GM21526 (cell line): ENCODE measurements around the gene PEX5L.
"Not testable (repeated sequence)": the region's sequence is repeated elsewhere in the genome, so short reads cannot be mapped to it uniquely, and the experiment has no call there.

Experiments
- ATAC-seq: cut with Tn5 transposase; IDR thresholded peaks from one replicate; pipeline ENCODE4 v1.9.1; 2021; ENCODE audit warnings: moderate library complexity; ENCODE audit not compliant: unreplicated experiment, low FRiP score

Gene PEX5L, protein sequence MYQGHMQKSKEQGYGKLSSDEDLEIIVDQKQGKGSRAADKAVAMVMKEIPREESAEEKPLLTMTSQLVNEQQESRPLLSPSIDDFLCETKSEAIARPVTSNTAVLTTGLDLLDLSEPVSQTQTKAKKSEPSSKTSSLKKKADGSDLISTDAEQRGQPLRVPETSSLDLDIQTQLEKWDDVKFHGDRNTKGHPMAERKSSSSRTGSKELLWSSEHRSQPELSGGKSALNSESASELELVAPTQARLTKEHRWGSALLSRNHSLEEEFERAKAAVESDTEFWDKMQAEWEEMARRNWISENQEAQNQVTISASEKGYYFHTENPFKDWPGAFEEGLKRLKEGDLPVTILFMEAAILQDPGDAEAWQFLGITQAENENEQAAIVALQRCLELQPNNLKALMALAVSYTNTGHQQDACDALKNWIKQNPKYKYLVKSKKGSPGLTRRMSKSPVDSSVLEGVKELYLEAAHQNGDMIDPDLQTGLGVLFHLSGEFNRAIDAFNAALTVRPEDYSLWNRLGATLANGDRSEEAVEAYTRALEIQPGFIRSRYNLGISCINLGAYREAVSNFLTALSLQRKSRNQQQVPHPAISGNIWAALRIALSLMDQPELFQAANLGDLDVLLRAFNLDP

DNA sequence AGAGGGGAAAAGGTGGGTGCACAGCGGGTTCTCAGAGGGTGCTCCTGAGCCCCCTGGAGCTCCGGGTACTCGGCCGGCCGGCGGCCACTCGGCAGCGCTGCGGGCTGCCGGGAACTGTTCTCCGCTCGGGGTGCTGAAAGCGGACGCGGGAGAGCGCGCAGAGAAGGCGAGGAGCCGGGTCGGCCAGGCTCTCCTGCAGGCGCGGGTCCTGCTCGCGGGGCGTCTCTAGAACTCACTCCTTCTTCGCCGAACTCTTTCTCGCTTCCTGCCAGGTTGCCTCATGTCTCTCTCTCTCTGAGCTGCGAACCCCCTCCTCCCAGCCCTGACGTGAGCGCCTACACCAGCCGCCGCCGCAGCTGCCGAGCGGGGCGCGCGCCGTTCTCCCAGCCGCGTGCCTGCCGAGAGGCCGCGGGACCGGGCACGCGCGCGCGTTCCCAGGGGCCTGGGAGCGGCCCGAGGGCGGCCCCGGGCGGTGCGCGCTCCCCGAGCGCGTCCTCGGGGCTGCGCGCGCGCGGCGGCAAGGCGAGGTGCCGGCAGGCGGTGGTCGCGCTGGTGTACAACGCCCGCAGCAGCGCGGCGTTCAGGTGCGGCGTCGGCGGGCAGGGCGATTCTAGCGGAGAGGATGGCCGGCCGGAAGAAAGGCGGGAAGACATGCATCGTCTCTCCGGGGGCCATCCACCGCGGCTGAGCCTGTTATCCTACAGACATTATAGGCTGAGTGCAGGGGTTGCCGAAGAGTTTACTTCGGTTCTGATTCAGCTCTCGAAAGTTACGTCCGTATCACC lies at the start of gene PEX5L:
Gene PEX5L, minus strand, starts transcription at position 267 of the 785 bp plus-strand sequence. CDS start 338 bp downstream, outside the sequence.
- ATAC-seq: peak; percentile 88

DNA sequence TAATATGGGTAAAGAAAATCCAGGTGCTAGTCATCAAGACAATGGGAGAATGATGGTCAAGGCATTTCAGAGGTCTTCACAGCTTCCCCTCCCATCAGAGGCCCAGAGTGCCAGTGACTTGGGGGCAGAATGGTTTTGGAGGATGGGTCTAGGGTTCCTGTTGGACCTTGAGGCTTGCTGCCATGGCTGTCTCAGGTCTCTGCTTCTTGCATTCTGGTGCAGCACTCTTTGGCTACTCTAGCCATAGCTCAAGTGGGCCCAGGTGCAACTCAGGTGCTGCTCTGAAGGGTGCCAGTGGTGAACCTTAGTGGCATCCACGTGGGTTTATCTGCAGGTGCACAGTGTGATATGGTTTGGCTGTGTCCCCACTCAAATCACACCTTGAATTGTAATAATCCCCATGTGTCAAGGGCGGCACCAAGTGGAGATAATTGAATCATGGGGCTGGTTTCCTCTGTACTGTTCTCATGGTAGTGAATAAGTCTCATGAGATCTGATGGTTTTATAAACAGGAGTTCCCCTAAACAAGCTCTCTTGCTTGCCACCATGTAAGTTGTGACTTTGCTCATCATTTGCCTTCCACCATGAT lies 48.5 kb upstream of the PEX5L start:
- no peak for ATAC-seq

DNA sequence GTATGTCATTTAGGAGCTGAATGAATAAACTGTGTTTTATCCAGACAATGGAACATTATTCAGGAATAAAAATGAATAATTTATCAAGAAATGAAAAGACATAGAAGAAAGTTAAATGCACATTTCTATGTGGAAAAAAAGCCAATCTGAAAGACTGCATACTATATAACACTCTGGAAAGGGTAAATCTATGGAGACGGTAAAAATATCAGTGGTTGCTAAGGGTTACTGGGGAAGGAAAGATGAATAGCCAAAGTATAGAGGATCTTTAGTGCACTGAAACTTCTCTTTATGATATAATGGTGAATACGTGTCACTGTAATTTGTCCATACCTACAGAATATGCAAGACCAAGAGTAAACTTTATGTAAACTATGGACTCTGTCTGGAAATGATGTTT lies 46.0 kb upstream of the PEX5L start:
- no peak for ATAC-seq

DNA sequence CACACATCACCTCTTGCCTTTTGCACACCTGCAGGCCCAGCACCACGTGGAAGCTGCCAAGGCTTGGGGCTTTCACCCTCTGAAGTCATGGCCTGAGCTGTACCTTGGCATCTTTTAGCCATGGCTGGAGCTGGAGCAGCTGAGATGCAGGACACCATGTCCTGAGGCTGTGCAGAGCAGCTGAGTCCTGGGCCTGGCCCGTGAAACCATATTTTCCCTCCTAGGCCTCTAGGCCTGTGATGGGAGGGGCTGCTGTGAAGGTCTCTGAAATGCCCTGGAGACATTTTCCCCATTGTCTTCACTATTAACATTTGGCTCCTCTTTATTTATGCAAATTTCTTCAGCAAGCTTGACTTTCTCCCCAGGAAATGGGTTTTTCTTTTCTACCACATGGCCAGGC lies 41.9 kb upstream of the PEX5L start:
- no peak for ATAC-seq

DNA sequence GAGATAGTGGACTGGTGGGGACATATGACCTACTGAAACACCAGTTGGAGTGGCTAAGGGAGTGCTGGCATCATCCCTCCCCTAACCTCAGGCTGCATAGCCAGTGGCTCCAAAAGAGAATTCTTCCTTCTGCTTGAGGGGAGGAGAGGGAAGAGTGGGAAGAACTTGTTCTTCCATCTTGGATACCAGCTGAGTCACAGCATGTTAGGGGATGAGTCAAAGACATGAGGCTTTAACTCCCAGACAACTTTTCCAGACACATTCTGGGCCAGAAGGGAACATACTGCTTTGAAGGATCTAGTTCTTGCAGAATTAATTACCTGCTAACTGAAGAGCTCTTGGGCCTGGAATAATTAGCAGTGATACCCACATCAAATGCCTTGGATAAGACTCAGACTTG lies 36.8 kb upstream of the PEX5L start:
- ATAC-seq: no peak

DNA sequence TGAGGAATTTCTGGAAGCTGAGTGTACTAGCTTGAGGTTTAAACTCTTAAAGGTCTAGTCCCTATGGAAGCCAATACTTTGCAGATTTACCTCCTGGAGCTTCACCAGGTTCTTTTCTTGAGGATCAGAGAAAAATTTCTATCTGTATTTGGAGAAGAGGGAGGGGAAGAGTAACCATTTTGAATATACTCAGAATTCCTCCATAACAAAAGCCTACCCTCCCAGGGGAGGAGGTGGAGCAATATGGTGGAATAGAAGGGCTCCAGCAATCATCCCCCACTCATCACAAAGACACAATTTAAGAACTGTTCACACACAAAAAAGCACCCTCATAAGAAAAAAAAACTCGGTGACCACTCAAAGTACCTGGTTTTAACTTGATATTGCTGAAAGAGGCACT lies 36.0 kb upstream of the PEX5L start:
- no peak for ATAC-seq

DNA sequence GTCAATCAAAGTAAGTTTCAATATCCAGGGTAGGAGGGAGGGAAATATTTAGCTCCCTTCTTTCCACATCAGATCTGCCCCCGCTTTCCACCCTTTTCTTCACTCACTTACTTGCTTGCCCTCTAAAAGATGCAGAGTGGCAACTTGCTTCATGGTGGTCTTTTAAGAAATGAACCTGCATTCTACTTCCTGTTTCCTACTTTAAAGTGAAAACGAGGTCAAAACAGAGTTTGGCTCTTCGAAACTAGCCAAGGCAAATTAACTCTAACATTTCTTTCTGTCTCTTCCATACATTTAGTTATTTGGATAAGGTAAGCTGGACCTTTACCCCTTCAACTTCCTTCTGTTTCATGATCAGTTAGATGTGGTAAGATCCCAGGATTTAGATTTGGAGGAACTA lies 34.2 kb upstream of the PEX5L start:
- no peak for ATAC-seq

DNA sequence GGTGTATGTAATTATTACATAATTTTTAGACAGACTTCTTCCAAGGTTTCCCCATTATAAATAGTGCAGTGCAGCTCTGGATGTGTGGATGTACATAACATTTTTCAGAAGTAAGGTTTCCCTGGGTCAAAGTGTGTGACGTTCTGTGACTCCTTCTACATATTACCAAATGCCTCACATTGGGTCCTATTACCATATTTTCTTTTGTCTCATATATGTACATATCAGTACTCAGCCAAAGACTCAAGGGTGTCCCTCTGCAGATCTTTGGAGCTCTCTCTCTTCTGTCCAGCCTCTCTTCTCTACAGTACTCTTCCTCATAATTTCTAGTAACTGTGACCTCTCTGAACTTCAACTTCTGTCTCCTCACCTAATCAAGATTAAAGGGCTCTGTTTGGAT lies 31.3 kb upstream of the PEX5L start:
- ATAC-seq: no peak

DNA sequence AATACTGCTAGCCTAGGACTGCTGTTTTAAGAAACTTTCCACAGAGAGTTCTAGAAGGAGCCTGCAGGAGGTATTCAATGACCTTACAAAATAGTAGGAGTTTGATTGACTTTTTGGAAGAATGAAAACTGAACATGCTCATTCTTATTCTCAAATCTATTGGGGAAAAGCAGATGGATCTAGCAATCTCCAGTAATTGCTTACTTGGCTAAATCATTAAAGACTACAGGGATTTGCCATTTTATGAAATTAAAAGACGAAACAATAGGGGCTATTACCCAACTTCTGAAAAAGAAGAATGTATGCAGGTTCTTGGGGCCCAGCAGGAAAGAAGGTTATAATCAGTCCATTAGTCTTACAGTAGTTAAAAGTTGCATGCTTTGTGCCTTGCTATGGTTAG lies 29.9 kb upstream of the PEX5L start:
- ATAC-seq: no peak

DNA sequence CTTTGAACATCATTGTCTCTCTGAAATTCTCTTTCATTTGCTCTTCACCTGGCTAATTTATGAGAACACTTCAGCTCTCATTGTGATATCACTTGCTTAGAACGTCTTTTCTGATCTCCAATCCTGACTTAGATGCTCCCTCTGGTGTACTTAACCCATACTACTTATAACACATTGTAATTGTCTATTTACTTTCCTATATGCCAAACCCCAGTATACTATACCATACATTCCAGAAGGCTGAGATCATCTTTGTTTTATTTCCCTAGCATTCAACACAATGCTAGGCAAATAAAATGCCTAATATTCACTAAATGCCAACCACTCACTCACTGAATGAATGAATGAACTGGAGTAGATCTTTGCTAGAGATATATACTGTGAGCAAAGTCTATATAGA lies 27.0 kb upstream of the PEX5L start:
- no peak for ATAC-seq

DNA sequence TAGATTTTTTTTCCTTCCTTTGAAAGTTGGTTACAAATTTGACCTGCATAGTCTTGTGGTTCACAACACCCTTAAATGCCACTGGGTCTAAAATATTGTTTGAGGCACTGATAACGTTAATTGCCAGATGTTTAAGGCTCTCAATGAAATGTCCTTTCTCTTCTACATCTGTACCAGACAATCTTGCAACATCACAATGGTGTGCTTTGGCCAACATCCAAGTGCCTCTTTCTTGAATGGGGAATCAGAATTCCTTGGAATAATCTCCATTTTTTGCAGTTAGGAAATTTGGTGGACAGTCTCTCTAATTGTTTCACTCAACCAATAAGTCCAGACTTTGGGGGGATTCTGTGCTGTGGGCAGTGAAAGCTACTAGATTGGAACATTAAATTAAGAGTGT lies 26.0 kb upstream of the PEX5L start:
- ATAC-seq: no peak

DNA sequence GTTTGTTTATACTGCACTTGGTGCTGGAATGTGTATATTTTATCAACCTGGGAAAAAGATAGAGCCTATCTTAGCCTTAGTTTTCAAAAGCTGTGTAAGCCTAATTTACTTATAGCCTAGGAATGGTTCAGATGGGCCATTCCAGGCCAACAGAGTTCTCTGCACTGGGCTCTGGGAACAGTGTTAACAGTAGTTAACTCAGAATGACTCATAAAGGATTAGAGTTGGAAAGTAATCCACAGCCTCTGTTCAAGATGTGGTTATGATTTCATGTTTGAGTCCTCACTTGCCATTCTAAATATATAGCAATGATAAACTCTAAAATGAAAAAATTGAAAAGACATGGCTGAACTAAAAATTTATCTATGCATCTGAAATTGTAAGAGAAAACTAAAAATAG lies 22.6 kb upstream of the PEX5L start:
- ATAC-seq: no peak

DNA sequence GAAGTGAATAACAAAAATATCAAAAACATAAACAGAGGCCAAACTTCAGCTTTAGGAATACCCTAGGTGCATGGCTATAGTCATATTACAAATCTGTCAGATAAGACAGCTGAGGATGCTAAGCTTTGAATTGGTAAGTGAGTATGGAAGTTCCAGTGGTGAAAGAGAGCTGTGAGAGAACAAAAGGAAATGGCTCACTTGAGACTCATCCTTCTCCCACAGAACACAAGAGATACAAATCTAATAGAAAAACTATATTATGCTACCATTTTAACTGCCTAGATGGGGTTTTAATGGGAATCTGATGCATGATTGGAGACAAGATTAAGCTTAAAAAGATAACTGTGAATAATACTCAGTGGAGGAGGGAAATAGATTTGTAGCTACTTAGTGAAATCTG lies 21.5 kb upstream of the PEX5L start:
- ATAC-seq: no peak

DNA sequence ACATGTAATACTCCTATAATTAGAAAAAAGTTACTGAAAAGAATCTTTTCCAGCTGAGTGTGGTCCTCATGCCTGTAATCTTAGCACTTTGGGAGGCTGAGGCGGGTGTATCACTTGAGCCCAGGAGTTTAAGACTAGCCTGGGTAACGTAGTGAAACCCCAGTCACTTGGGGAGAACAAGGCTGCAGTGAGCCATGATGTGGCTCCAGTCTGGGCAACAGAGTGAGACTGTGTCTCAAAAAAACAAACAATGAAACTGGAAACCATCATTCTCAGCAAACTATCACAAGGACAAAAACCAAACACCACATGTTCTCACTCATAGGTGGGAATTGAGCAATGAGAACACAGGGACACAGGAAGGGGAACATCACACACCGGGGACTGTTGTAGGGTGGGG lies 18.9 kb upstream of the PEX5L start:
- not testable (repeated sequence) for ATAC-seq

DNA sequence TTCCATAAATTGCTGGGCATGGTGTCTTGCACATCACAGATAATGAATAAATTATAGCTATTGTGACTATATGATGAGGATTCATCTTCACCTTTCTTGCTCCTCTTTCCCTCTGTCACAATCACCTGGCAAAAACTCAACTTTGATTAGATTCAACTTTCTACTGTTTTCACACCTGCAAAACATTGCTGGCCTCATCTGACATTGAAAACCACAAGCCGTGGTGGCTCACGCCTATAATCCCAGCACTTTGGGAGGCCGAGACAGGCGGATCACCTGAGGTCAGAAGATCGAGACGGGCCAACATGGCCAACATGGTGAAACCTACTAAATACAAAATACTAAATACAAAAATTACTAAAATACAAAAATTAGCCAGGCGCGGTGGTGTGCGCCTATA lies 12.7 kb upstream of the PEX5L start:
- ATAC-seq: no peak

DNA sequence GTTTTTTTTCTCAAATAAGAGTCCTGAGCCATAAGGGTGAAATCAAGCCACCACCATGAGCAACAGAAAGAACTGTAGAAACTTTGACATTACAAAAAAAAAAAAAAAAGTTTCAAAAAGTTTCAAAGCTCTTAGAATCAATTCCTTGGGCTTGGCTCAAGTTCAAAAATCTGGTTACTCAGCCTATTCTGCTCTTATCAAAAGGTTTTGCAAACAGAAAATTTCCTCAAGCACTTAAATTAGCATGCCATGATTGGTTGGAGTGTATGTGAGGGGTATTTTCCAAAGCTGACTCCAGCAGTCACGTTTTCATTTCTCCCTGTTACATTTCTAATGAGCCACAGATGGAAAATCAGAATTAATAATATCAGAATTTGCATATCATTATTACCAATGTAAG lies 12.1 kb upstream of the PEX5L start:
- ATAC-seq: no peak

DNA sequence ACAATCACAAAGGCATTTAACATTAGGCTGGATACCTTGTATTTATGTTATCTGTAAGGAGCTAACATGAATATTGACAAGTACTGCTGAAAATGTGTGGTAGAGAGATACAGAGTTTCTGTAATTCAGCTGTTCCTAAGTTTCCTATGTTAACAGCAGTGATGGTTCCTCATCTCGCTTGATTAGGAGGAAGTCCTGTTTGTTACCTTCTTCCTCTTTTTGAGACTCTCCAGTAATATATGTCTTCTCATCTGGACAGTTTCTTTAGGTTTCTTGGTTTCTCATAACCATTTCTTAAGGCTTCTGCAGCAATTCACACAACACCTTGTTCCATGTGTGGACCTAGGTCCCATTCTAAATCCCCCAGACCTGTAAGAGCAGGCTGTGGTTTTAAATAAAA lies 11.4 kb upstream of the PEX5L start:
- ATAC-seq: peak; percentile 94

DNA sequence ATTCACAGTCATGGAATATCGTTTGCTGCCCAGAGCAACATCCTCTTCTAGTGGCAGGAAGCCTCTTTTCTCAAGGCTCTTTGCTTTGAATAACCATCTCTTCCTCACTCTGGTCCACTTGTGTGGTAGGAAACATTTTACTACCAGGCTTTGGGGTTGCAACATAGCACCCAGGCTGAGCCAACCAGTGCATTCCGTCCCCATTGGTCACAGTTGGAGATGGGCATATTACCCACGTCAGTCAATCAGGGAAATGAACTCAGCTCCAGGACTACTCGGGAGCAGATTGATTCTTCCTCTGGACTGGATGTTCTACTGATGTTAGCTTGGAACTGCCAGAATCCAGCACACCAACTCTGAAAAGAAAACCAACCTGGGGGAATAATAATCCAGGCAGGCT lies 4.2 kb upstream of the PEX5L start:
- no peak for ATAC-seq

DNA sequence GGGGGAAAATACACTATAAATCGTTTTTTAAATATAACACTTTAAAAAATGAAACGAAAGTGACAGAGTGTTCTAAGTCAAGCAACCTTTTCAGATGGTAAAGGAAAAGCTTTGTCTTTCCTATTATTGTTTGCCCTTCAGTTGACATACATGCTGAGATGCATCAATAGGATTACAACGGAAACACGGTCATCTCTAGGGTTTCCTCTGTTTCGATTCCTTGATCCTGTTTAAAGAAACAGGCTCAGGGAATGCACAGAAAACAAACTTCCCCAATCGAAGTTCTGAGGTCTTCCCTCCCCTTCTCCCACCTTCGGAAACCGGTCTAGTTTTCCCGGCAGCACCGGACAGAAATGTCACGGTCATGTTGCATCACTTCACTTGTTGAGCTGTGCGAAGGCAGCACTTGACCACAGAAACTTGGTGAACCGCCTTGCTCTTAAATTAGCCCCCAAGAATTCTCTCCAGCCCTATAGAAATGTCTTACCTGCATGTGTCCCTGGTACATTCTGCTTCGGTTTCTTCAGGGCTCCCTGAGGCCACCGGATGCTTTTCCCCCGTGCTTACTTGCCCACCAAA lies 556 bp downstream of the PEX5L start:
- peak; percentile 44 for ATAC-seq

DNA sequence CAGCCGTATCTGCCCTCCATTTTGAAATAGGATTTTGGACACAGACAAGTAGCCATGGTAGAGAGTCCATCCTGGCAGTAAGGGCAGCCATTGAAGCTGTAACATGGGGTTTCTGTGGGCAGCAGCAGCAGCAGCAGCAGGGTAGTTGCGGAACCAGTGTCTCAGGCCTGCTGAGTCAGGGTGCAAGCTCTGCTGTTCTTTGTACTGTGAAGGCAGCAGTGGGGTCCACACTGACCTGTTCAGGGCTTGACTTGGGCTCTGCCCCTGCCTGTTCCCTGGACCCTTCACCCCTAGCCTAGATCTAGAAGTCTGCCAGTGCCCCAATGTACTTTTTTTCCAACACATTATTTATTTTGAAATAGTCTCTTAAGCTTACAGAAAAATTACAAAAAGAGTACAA lies 9.7 kb downstream of the PEX5L start:
- ATAC-seq: no peak

DNA sequence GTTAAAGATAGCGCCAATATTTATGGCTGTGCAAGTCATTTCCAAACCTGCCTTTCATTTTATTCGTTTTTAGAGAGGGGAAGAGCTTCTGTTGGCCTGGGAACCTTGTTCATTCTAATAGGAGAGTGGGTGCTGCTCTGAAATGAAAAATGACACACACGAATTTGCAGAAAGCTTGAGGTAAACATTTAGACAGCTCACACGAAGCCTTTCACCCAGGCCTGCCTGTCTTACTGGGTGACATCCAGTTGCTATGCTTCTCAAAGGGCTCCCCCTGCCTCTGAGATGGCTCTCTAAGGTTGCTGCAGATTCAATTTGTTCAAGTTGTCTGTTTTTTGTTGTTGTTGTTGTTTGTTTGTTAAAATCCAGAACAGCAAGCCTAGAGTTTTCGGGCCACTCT lies 18.2 kb downstream of the PEX5L start:
- peak; percentile 58 for ATAC-seq
